Neural cell (in vitro differentiated cells): ENCODE data around the gene BIRC7. TPM values are rescaled to one million over a fixed set of nuclear protein-coding genes. Genes with fewer than 3 reads are reported as not detected.

Source experiments
- H2AFZ ChIP-seq: fragments of 200-600, 300-800 bp; sonication (generic), shearing (Covaris generic); 2 replicates; pipeline ENCODE4 v1.6.0; 2014; ENCODE audit warnings: low read depth, mild to moderate bottlenecking, antibody characterized with exemption, low read length, moderate library complexity
- H3F3A ChIP-seq: fragments of 200-600 bp; shearing (Covaris generic); 2 replicates; pipeline ENCODE4 v1.6.1; 2016; ENCODE audit warnings: mild to moderate bottlenecking, moderate library complexity, mixed read lengths, antibody characterized with exemption, low read length; ENCODE audit not compliant: insufficient read depth, poor library complexity, severe bottlenecking
- H3K27ac ChIP-seq: fragments of 200-600, 300-800 bp; sonication (generic), shearing (Covaris generic); 2 replicates; pipeline ENCODE4 v1.5.1; 2014; ENCODE audit warnings: mild to moderate bottlenecking, low read length, moderate library complexity
- H3K27me3 ChIP-seq: fragments of 300-800, 200-600 bp; sonication (generic), shearing (Covaris generic); 2 replicates; pipeline ENCODE4 v1.6.0; 2014; ENCODE audit warnings: mild to moderate bottlenecking, low read depth, low read length, moderate library complexity; ENCODE audit not compliant: insufficient read depth
- H3K36me3 ChIP-seq: fragments of 300-800, 200-600 bp; sonication (generic), shearing (Covaris generic); 2 replicates; pipeline ENCODE4 v1.5.1; 2014; ENCODE audit warnings: mild to moderate bottlenecking, antibody characterized with exemption, low read length, moderate library complexity; ENCODE audit not compliant: insufficient read depth
- H3K4me2 ChIP-seq: fragments of 300-800, 200-600 bp; sonication (generic), shearing (Covaris generic); 2 replicates; pipeline ENCODE4 v1.6.0; 2014; ENCODE audit warnings: mild to moderate bottlenecking, low read length
- H3K4me3 ChIP-seq: fragments of 300-800, 200-600 bp; sonication (generic), shearing (Covaris generic); 2 replicates; pipeline ENCODE4 v1.5.1; 2014; ENCODE audit warnings: mild to moderate bottlenecking, low read length, moderate library complexity
- H3K79me2 ChIP-seq: fragments of 200-600 bp; shearing (Covaris generic); replicated peaks from 2 replicates; pipeline ENCODE4 v1.6.0; 2014; ENCODE audit warnings: mild to moderate bottlenecking, low read length, moderate library complexity; ENCODE audit not compliant: insufficient read depth
- H3K9ac ChIP-seq: fragments of 300-800, 200-600 bp; sonication (generic), shearing (Covaris generic); 2 replicates; pipeline ENCODE4 v1.6.1; 2016; ENCODE audit warnings: mild to moderate bottlenecking, low read length, mixed read lengths
- H3K9me2 ChIP-seq: fragments of 200-600 bp; shearing (Covaris generic); 2 replicates; pipeline ENCODE4 v1.6.1; 2016; ENCODE audit warnings: mild to moderate bottlenecking, low read length, mixed read lengths; ENCODE audit not compliant: insufficient read depth
- H3K9me3 ChIP-seq: fragments of 200-600, 300-800 bp; sonication (generic), shearing (Covaris generic); 2 replicates; pipeline ENCODE4 v1.6.1; 2016; ENCODE audit warnings: mild to moderate bottlenecking, mixed run types, low read length, moderate library complexity, mixed read lengths
- H4K20me1 ChIP-seq: fragments of 200-600 bp; shearing (Covaris generic); 2 replicates; pipeline ENCODE4 v1.6.1; 2016; ENCODE audit warnings: mild to moderate bottlenecking, mixed run types; ENCODE audit not compliant: insufficient read depth
- CTCF ChIP-seq: fragments of 450-650 bp; IDR thresholded peaks from 2 replicates; pipeline ENCODE4 v1.5.1; 2014; ENCODE audit warnings: antibody characterized with exemption, mild to moderate bottlenecking, moderate library complexity; ENCODE audit not compliant: poor library complexity, severe bottlenecking
- EP300 ChIP-seq: fragments of 450-650 bp; conservative IDR thresholded peaks from 2 replicates; pipeline ENCODE4 v1.6.1; 2014; ENCODE audit warnings: antibody characterized with exemption, mild to moderate bottlenecking, moderate library complexity; ENCODE audit not compliant: poor library complexity, severe bottlenecking
- EZH2 ChIP-seq: fragments of 200-600, 300-800 bp; shearing (Covaris generic), sonication (generic); IDR thresholded peaks from 2 replicates; pipeline ENCODE4 v1.6.1; 2014; ENCODE audit warnings: antibody characterized with exemption, low read length, borderline replicate concordance, mild to moderate bottlenecking; ENCODE audit not compliant: insufficient read depth, poor library complexity, severe bottlenecking
- MXI1 ChIP-seq: fragments of 450-650 bp; conservative IDR thresholded peaks from 2 replicates; pipeline ENCODE4 v1.6.1; 2014; ENCODE audit warnings: antibody characterized with exemption, mild to moderate bottlenecking; ENCODE audit not compliant: poor library complexity, severe bottlenecking
- POLR2AphosphoS5 ChIP-seq: IDR thresholded peaks from 2 replicates; pipeline ENCODE4 v1.6.1; 2012
- RAD21 ChIP-seq: fragments of 450-650 bp; conservative IDR thresholded peaks from 2 replicates; pipeline ENCODE4 v1.6.1; 2014; ENCODE audit warnings: antibody characterized with exemption, mild to moderate bottlenecking, moderate library complexity
- SMC3 ChIP-seq: fragments of 450-650 bp; conservative IDR thresholded peaks from 2 replicates; pipeline ENCODE4 v1.6.1; 2014; ENCODE audit warnings: antibody characterized with exemption, mild to moderate bottlenecking, moderate library complexity; ENCODE audit not compliant: poor library complexity
- TAF1 ChIP-seq: IDR thresholded peaks from 2 replicates; pipeline ENCODE4 v1.6.1; 2012; ENCODE audit warnings: low read depth
- polyA plus RNA-seq: library from polyadenylated mRNA; depleted of rRNA; stranded (reverse); fragments of >200 nt; gene quantifications from 2 replicates; pipeline ENCODE4 v1.2.3, GENCODE V29; 2014
- TF ChIP-seq, protein P1 (sequence below): IDR thresholded peaks from 2 replicates; pipeline ENCODE4 v1.6.1; 2012; ENCODE audit warnings: borderline replicate concordance

The BIRC7 gene
- polyA plus RNA-seq, 1 donor from 2014 or later, result not detected

GRCh38 chr20:63236116-63236837, 572 bp downstream of the BIRC7 start:
- Histone ChIP-seq H3K4me2 (no peak overlapping the region), H3K4me3 (no peak overlapping the region), H3K27ac (no peak overlapping the region)

GRCh38 chr20:63238031-63238430, 2.3 kb downstream of the BIRC7 start:
- H3K9me3 ChIP-seq, result no peaks in the 10 kb centered on the region
- H3F3A ChIP-seq, result no peaks in the 10 kb centered on the region
- H3K4me3 ChIP-seq, result no peak overlapping the region
- H4K20me1 ChIP-seq, result no peaks in the 10 kb centered on the region
- no peak overlapping the region for H3K9ac ChIP-seq
- no peaks in the 10 kb centered on the region for H3K79me2 ChIP-seq
- no peak overlapping the region for H2AFZ ChIP-seq
- H3K4me2 ChIP-seq, result no peak overlapping the region
- H3K9me2 ChIP-seq, result no peaks in the 10 kb centered on the region
- H3K27ac ChIP-seq, result no peak overlapping the region
- H3K27me3 ChIP-seq, result no peaks in the 10 kb centered on the region
- no peaks in the 10 kb centered on the region for H3K36me3 ChIP-seq
- TF ChIP-seq TAF1 (no peak), EZH2 (no peak), POLR2AphosphoS5 (no peak), EP300 (no peak), CTCF (no peak), MXI1 (no peak), SMC3 (no peak), RAD21 (no peak)

More at GRCh38 chr20:63236116-63236837, 572 bp downstream of the BIRC7 start:
- no peaks in the 10 kb centered on the region for H3F3A ChIP-seq
- TF ChIP-seq EZH2, result no peak
- TF ChIP-seq MXI1, result no peak
- no peak for TF ChIP-seq CTCF
- no peak for TF ChIP-seq EP300
- TF ChIP-seq RAD21, result no peak
- no peak for TF ChIP-seq SMC3
- no peak for TF ChIP-seq POLR2AphosphoS5
- TF ChIP-seq, protein P1, sequence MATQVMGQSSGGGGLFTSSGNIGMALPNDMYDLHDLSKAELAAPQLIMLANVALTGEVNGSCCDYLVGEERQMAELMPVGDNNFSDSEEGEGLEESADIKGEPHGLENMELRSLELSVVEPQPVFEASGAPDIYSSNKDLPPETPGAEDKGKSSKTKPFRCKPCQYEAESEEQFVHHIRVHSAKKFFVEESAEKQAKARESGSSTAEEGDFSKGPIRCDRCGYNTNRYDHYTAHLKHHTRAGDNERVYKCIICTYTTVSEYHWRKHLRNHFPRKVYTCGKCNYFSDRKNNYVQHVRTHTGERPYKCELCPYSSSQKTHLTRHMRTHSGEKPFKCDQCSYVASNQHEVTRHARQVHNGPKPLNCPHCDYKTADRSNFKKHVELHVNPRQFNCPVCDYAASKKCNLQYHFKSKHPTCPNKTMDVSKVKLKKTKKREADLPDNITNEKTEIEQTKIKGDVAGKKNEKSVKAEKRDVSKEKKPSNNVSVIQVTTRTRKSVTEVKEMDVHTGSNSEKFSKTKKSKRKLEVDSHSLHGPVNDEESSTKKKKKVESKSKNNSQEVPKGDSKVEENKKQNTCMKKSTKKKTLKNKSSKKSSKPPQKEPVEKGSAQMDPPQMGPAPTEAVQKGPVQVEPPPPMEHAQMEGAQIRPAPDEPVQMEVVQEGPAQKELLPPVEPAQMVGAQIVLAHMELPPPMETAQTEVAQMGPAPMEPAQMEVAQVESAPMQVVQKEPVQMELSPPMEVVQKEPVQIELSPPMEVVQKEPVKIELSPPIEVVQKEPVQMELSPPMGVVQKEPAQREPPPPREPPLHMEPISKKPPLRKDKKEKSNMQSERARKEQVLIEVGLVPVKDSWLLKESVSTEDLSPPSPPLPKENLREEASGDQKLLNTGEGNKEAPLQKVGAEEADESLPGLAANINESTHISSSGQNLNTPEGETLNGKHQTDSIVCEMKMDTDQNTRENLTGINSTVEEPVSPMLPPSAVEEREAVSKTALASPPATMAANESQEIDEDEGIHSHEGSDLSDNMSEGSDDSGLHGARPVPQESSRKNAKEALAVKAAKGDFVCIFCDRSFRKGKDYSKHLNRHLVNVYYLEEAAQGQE, result no peak
- TF ChIP-seq TAF1, result no peak
- H2AFZ ChIP-seq, result no peak overlapping the region
- H3K79me2 ChIP-seq, result no peaks in the 10 kb centered on the region
- no peak overlapping the region for H3K9ac ChIP-seq
- H3K9me2 ChIP-seq, result no peaks in the 10 kb centered on the region
- H3K9me3 ChIP-seq, result no peaks in the 10 kb centered on the region
- H4K20me1 ChIP-seq, result no peaks in the 10 kb centered on the region
- H3K36me3 ChIP-seq, result no peaks in the 10 kb centered on the region
- no peaks in the 10 kb centered on the region for H3K27me3 ChIP-seq
